Mesothelial cell of epicardium (in vitro differentiated cells): ENCODE results near the gene HDHD2. TPM values are rescaled to one million over a fixed set of nuclear protein-coding genes. Genes with fewer than 3 reads are reported as not detected.
A peak's percentile ranks its signal among the peaks of the same experiment; 100 is the strongest.

Source experiments
- DNase-seq, 2 experiments: peaks; one replicate each; pipeline ENCODE4 v3.0.0; 2021; ENCODE audit warnings: low spot score in 2 of 2; ENCODE audit not compliant: unreplicated experiment in 2 of 2
- H3K27ac Mint-ChIP-seq: 2 replicates; pipeline ENCODE4 v1.8.0; 2021; ENCODE audit warnings: mixed read lengths
- H3K27me3 Mint-ChIP-seq: 2 replicates; pipeline ENCODE4 v1.8.0; 2021; ENCODE audit warnings: low read depth, mixed read lengths
- H3K36me3 Mint-ChIP-seq: 2 replicates; pipeline ENCODE4 v1.8.0; 2021; ENCODE audit warnings: mixed read lengths
- H3K4me1 Mint-ChIP-seq: 2 replicates; pipeline ENCODE4 v1.8.0; 2021; ENCODE audit warnings: mixed read lengths
- H3K4me3 Mint-ChIP-seq: 2 replicates; pipeline ENCODE4 v1.8.0; 2021; ENCODE audit warnings: mild to moderate bottlenecking, moderate library complexity, mixed read lengths
- H3K9me3 Mint-ChIP-seq: 2 replicates; pipeline ENCODE4 v1.8.0; 2021; ENCODE audit warnings: mixed read lengths
- CTCF ChIP-seq: fragments of 200-600 bp; sonication (generic); IDR thresholded peaks from one replicate; pipeline ENCODE4 v1.5.0; 2021; ENCODE audit warnings: antibody characterized with exemption; ENCODE audit not compliant: unreplicated experiment
- total RNA-seq: library from RNA; stranded (reverse); gene quantifications from 3 replicates; pipeline ENCODE4 v1.2.1, GENCODE V29; 2021

Gene HDHD2
- total RNA-seq, 1 donor from 2014 or later: 41.0 TPM

GRCh38 chr18:47180765-47181164 is 30.5 kb upstream of the HDHD2 start:
- no peak for DNase-seq
- TF ChIP-seq CTCF: no peak
- Mint-ChIP-seq H3K27me3 (peaks cover 28% of the 10 kb centered on the region), H3K4me1 (no peaks in the 10 kb centered on the region), H3K36me3 (no peaks in the 10 kb centered on the region), H3K9me3 (peaks cover 17% of the 10 kb centered on the region), H3K4me3 (no peak overlapping the region), H3K27ac (no peak overlapping the region)

- Mint-ChIP-seq H3K27ac (no peak overlapping the region), H3K4me1 (no peaks in the 10 kb centered on the region), H3K9me3 (peaks cover 6% of the 10 kb centered on the region), H3K27me3 (peaks cover 28% of the 10 kb centered on the region), H3K36me3 (no peaks in the 10 kb centered on the region), H3K4me3 (no peak overlapping the region)
- DNase-seq: no peak
- TF ChIP-seq CTCF: no peak
Observed at GRCh38 chr18:47179520-47179919, 29.2 kb upstream of the HDHD2 start.

- Mint-ChIP-seq H3K9me3 (no peaks in the 10 kb centered on the region), H3K27ac (no peak within 1 kb of the TSS), H3K4me1 (no peaks in the 10 kb centered on the region), H3K36me3 (no peaks in the 10 kb centered on the region), H3K4me3 (peak within 1 kb of the TSS; percentile 24), H3K27me3 (peaks cover 15% of the 10 kb centered on the region)
- no peak for TF ChIP-seq CTCF
- DNase-seq: peak; percentile 75 to 91
Observed at GRCh38 chr18:47175898-47176575, 25.7 kb upstream of the HDHD2 start, which contains the start of gene IER3IP1. IER3IP1 (minus strand) TSS chr18:47176364; CDS start chr18:47176277, 87 bp downstream.

- H3K4me3 Mint-ChIP-seq: no peak overlapping the region
- TF ChIP-seq CTCF: no peak
- peak in 1 of 2 experiments; percentile 49 for DNase-seq
- H3K27me3 Mint-ChIP-seq: peaks cover 11% of the 10 kb centered on the region
- no peaks in the 10 kb centered on the region for H3K9me3 Mint-ChIP-seq
- no peaks in the 10 kb centered on the region for H3K4me1 Mint-ChIP-seq
- no peaks in the 10 kb centered on the region for H3K36me3 Mint-ChIP-seq
- H3K27ac Mint-ChIP-seq: no peak overlapping the region
Observed at GRCh38 chr18:47175283-47175897, 25.1 kb upstream of the HDHD2 start.

- no peak for TF ChIP-seq CTCF
- no peaks in the 10 kb centered on the region for H3K36me3 Mint-ChIP-seq
Observed at GRCh38 chr18:47174545-47175116, 24.3 kb upstream of the HDHD2 start.

More at GRCh38 chr18:47174545-47175116, 24.3 kb upstream of the HDHD2 start:
- no peak for DNase-seq
- H3K9me3 Mint-ChIP-seq: no peaks in the 10 kb centered on the region
- H3K27me3 Mint-ChIP-seq: peaks cover 11% of the 10 kb centered on the region
- no peaks in the 10 kb centered on the region for H3K4me1 Mint-ChIP-seq
- H3K27ac Mint-ChIP-seq: no peak overlapping the region
- H3K4me3 Mint-ChIP-seq: no peak overlapping the region
